Stimulated activated CD4-positive, alpha-beta T cell treated with anti-CD3 and anti-CD28 coated beads, Interleukin-12 subunit alpha, Interleukin-12 subunit beta, amount 100 ng/mL, for 4 hours (primary cell): Measurements from ENCODE around the gene MEIOSIN.

ENCODE experiments used
- DNase-seq: peaks from one replicate; pipeline ENCODE4 v3.0.0-alpha.2; 2020

MEIOSIN gene

DNA sequence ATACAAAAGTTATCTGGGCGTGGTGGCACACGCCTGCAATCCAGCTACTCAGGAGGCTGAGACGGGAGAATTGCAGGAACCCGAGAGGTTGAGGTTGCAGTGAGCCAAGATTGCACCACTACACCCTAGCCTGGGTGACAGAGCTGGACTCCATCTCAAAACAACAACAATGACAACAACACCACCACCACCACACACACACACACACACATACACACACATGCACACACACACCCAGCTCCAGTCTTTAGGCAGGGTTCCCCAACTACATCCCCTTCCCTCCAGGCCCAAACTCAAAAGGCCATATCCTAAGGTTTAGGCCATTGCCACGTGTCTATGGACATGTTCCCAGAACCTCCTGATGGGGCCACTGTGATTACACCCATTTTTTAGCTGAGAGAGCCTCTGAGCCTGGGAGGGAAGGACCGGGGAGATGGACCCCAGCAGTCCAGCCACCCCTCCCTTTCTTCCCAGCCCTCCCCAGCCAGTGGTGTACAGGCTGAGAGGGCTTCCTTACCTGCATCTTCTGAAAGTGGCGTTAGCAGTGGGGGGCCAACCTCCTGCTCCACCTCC is 68.5 kb downstream of the MEIOSIN start:
- DNase-seq = no peak

GRCh38 chr19:45804140-45804958 is 71.1 kb downstream of the MEIOSIN start:
- no peak for DNase-seq

DNA sequence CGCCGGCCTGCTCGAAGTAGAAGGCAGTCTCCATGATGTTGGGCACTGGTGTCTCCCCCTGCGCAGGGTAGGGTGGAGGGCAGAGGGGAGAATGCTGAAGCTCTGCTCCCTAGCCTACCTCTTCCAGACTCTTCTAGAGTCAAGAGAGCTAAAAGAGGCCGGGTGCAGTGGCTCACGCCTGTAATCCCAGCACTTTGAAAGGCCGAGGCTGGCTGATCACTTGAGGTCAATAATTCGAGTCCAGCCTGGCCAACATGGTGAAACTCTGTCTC is 71.7 kb downstream of the MEIOSIN start:
- no peak for DNase-seq

DNA sequence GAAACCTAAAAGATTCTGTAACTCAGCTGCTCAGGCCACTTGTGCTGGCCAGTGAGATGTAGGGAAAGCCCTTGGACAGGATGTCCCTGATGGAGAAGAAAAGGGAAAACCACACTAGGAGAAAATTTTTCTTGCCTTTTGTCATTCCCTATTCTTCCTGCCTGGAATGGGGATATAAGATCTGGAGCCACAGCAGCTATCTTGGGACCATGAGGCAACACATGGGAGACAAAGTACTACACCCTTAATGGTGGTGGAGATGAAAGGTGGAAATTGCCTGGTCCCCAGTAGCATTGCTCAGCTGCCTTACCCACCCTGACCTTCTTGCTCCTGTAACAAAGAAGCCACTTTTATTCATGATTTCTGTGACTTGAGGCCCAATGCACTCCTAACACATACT is 72.5 kb downstream of the MEIOSIN start:
- no peak for DNase-seq

GRCh38 chr19:45809643-45810159 is 76.5 kb downstream of the MEIOSIN start:
- DNase-seq = no peak

DNA sequence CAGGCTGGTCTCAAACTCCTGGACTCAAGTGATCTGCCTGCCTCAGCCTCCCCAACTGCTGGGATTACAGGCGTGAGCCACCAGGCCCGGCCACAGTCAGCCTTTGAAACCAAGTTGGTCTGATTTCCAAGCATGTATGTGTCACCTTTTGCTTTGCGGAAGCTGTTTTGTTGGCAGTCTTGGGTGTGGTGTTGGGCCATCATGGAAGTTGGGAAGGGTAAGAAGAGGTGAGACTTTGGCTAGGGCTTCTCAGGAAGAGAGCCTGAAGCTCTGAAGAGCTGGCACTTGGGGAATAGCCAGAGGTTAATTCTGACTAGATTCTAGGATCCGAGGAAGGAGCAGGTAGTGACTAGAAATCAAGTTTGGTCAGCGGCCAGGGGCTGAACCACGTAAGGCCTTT is 79.1 kb downstream of the MEIOSIN start:
- DNase-seq = no peak
